Activated CD4-positive, alpha-beta memory T cell treated with anti-CD3 and anti-CD28 coated beads for 36 hours (primary cell): ENCODE data around the gene PGGHG. TPM values are rescaled to one million over a fixed set of nuclear protein-coding genes. Genes with fewer than 3 reads are reported as not detected.

Source experiments
- CTCF ChIA-PET: fragments of 350-600 bp; sonication (Branson Sonifier 250); formaldehyde crosslinking; loops from one replicate; lab custom pipeline; 2021; ENCODE audit warnings: antibody characterized with exemption, inconsistent platforms; lab: Charles Lee
- POLR2A ChIA-PET: fragments of 350-600 bp; sonication (Branson Sonifier 250); formaldehyde crosslinking; loops from one replicate; lab custom pipeline; 2021; ENCODE audit warnings: antibody characterized with exemption; lab: Charles Lee
- DNase-seq: peaks from one replicate; pipeline ENCODE4 v3.0.0-alpha.2; 2020
- H3K27ac Mint-ChIP-seq: one replicate; pipeline ENCODE4 v1.8.0; 2021; ENCODE audit warnings: mixed read lengths
- H3K27me3 Mint-ChIP-seq: one replicate; pipeline ENCODE4 v1.8.0; 2021; ENCODE audit warnings: mixed read lengths
- H3K36me3 Mint-ChIP-seq: one replicate; pipeline ENCODE4 v1.8.0; 2021; ENCODE audit warnings: mixed read lengths
- H3K4me1 Mint-ChIP-seq: one replicate; pipeline ENCODE4 v1.8.0; 2021; ENCODE audit warnings: low read depth, mixed read lengths
- H3K4me3 Mint-ChIP-seq: one replicate; pipeline ENCODE4 v1.8.0; 2021; ENCODE audit warnings: mild to moderate bottlenecking, mixed read lengths
- H3K9me3 Mint-ChIP-seq: one replicate; pipeline ENCODE4 v1.8.0; 2021; ENCODE audit warnings: mixed read lengths
- intact Hi-C: fragments of 100-400 bp; cut with micrococcal nuclease; formaldehyde crosslinking; loops from one replicate; pipeline ENCODE4 v1.15.1; 2023
- total RNA-seq, 2 experiments: library from RNA; stranded (reverse); gene quantifications; one replicate each; pipeline ENCODE4 v1.2.3, GENCODE V29; 2021

Gene PGGHG
- total RNA-seq, 2 experiments from 2014 or later = 74.3 to 75.0 TPM

GRCh38 chr11:295351-296170 is 6.6 kb downstream of the PGGHG start:
- H3K9me3 Mint-ChIP-seq = no peaks in the 10 kb centered on the region
- peaks cover 3% of the 10 kb centered on the region for H3K27me3 Mint-ChIP-seq
- CTCF ChIA-PET = no interaction called here
- H3K27ac Mint-ChIP-seq = no peak overlapping the region
- intact Hi-C loops = no loop called here
- H3K36me3 Mint-ChIP-seq = no peaks in the 10 kb centered on the region
- H3K4me3 Mint-ChIP-seq = no peak overlapping the region
- peaks cover 17% of the 10 kb centered on the region for H3K4me1 Mint-ChIP-seq
- DNase-seq = no peak
- POLR2A ChIA-PET = interaction anchor here (0.6 kb wide), 1 partner anchor 276 kb away, joined by 3 read pairs; no protein-coding TSS in a partner anchor

GRCh38 chr11:296171-297050 is 7.5 kb downstream of the PGGHG start:
- H3K4me1 Mint-ChIP-seq = peaks cover 13% of the 10 kb centered on the region
- intact Hi-C loops = no loop called here
- POLR2A ChIA-PET = no interaction called here
- H3K27ac Mint-ChIP-seq = no peak overlapping the region
- DNase-seq = peak; percentile 9
- H3K4me3 Mint-ChIP-seq = no peak overlapping the region
- no peaks in the 10 kb centered on the region for H3K36me3 Mint-ChIP-seq
- peaks cover 5% of the 10 kb centered on the region for H3K27me3 Mint-ChIP-seq
- no peaks in the 10 kb centered on the region for H3K9me3 Mint-ChIP-seq
- CTCF ChIA-PET = no interaction called here

DNA sequence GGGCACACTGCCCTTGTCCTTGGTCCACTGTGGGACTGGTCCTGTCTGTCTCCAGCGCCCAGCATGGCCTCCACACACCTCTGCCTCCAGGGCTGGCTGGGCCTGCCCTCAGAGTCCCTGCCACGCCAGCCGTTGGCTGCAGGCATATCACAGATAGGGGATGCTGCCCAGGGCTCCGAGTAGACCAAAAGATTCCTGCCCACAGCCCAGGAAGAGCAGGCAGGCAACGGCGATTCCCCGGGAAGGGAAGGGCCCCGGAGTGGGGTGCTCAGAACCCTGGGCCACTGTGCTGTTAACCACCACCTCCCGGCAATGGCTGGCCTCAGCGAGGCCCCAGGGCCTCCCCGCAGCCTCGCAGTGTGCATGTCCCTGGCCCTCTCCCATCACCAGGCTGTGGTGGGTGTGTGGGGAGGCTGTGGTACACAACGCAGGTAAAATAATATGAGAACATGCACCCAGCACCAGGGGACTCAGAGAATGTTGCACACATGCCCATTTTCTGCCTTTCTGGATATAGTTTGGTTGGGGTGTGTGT is 8.2 kb downstream of the PGGHG start:
- Mint-ChIP-seq H3K27me3 (peaks cover 5% of the 10 kb centered on the region), H3K4me1 (peaks cover 11% of the 10 kb centered on the region), H3K4me3 (no peak overlapping the region), H3K36me3 (no peaks in the 10 kb centered on the region), H3K27ac (no peak overlapping the region), H3K9me3 (no peaks in the 10 kb centered on the region)
- POLR2A ChIA-PET = no interaction called here
- intact Hi-C loops = no loop called here
- DNase-seq = no peak
- CTCF ChIA-PET = no interaction called here

DNA sequence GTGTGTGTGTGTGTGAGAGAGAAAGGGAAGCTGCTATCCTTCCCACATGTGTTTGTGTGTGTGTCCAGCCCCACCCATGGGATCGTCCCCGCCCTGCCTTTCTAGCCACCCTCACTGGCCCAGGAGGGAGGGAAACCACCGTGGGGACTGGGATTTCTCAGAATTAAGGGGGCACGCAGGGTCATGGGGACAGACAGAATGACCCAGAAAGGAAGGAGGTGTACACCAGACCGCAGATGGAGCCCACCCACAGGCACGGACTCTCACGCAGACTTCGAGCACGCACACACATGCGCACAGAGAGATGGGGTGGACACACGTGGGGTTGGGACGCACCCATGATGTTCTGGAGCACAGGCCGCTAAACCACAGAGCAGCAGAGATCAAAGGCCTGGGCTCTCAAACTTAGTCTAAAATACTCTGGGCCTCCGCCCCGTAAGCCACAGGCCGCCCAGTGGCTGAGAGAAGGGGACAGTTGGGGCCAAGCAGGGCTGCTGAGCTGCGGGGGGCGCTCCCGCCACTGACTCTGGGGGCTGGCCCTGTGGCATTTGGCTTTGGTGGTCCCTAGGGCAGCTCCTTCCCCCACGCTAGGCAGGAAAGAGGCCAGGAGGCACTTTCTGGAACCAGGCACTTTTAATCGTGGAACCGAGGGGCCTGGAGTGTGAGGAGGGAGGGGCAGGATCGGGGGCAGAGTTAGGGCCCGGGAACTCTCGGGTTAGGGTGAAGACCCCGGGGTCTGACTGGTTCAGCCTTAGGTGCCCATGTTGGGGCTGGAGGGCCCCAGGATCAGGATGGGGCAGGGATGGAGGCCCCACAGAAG is 8.9 kb downstream of the PGGHG start:
- Mint-ChIP-seq H3K36me3 (no peaks in the 10 kb centered on the region), H3K9me3 (no peaks in the 10 kb centered on the region), H3K4me1 (peaks cover 15% of the 10 kb centered on the region), H3K27me3 (peaks cover 5% of the 10 kb centered on the region), H3K27ac (no peak overlapping the region), H3K4me3 (no peak overlapping the region)
- POLR2A ChIA-PET = no interaction called here
- CTCF ChIA-PET = no interaction called here
- DNase-seq = peak; percentile 49
- intact Hi-C loops = no loop called here

DNA sequence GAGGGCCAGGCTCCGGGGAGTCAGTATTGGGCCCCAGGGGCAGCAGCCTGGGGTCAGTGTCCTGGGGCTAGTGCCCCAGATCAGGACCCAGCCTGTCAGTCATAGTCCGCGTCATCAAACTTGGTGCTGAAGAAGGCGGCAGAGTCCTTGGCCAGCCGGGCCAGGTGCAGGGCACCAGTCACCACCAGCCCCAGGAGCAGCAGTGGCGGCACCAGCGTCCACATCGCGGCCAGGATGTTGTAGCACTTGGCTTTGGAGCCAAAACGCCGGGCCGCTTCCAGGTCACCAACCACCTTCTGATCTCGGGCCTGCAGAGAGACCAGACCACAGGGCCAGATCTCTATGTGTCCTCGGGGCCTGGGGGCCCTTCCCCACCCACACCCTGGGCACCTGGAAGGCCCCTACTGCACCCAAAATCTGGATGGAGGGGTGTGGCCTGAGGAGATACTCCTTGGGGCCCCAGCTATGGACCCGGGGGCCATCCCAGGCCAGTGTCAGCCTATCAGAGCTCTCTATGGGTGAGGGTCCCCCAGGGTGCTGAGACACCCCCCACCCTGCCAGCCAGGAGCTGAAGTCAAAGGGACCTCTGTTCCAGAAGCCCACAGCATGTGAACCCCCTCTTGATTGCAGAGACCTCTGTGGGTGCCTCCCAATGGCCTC is 9.6 kb downstream of the PGGHG start:
- Mint-ChIP-seq H3K27ac (no peak overlapping the region), H3K9me3 (no peaks in the 10 kb centered on the region), H3K36me3 (no peaks in the 10 kb centered on the region), H3K4me1 (peaks cover 21% of the 10 kb centered on the region), H3K27me3 (peaks cover 5% of the 10 kb centered on the region), H3K4me3 (no peak overlapping the region)
- POLR2A ChIA-PET = no interaction called here
- CTCF ChIA-PET = no interaction called here
- peak; percentile 12 for DNase-seq
- intact Hi-C loops = no loop called here

DNA sequence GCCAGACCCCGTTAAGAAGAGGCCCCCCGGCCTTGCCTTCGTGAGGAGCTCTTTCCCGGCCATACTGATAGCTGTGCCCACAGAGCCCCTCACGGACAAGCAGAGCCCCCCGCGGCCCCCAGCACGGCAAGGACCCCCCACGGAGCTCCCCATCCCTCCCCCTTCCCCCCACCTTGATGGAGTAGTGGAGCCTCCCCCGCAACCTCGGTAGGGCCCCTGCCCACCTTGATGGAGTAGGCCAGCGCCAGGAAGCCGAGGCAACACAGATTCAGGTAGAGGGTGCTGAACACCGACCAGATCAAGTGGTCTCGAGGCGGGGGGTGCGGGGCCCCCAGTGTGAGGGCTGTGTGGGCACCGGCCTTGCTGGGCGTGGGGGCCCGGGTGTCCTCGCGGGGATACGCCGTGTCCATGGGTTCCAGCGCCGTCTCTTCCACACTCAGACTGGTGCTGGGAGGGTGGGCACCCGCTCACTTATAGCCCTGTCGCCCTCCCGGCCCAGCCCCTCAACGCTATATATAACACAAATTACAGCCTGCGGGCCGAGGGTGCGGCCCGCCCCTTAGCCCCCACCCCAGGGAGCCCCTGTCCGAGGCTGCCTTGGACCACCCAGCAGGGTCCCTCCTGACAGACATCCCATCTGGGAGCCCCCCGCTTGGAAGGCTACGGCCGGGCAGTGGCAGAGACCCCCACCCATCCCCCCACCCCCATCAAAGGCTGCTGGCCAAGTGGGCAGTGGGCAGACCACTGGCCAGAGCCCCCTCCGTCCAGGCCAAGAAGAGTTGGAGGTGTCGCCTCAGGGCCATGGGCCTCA is 10.4 kb downstream of the PGGHG start, which contains the start of gene IFITM5:
TSS of gene IFITM5 (minus strand) at position 446 of the 811 bp plus-strand sequence. CDS start at position 410, 36 bp downstream.
- peaks cover 22% of the 10 kb centered on the region for H3K4me1 Mint-ChIP-seq
- CTCF ChIA-PET = no interaction called here
- H3K36me3 Mint-ChIP-seq = no peaks in the 10 kb centered on the region
- no peak within 1 kb of the TSS for H3K27ac Mint-ChIP-seq
- peaks cover 5% of the 10 kb centered on the region for H3K27me3 Mint-ChIP-seq
- POLR2A ChIA-PET = no interaction called here
- no peaks in the 10 kb centered on the region for H3K9me3 Mint-ChIP-seq
- DNase-seq = no peak
- intact Hi-C loops = no loop called here
- H3K4me3 Mint-ChIP-seq = no peak within 1 kb of the TSS

- CTCF ChIA-PET = interaction anchor here (1.3 to 1.4 kb wide), 2 partner anchors 50 to 63 kb away, joined by 3 to 4 read pairs; partner anchors contain the start of gene PSMD13
- peak; percentile 43 for DNase-seq
- no peak overlapping the region for H3K4me3 Mint-ChIP-seq
- intact Hi-C loops = no loop called here
- H3K27me3 Mint-ChIP-seq = peaks cover 5% of the 10 kb centered on the region
- POLR2A ChIA-PET = no interaction called here
- H3K4me1 Mint-ChIP-seq = peaks cover 24% of the 10 kb centered on the region
- no peaks in the 10 kb centered on the region for H3K36me3 Mint-ChIP-seq
- H3K27ac Mint-ChIP-seq = no peak overlapping the region
- H3K9me3 Mint-ChIP-seq = no peaks in the 10 kb centered on the region
These were observed 11.2 kb downstream of the PGGHG start for GRCh38 chr11:299951-300735.

DNA sequence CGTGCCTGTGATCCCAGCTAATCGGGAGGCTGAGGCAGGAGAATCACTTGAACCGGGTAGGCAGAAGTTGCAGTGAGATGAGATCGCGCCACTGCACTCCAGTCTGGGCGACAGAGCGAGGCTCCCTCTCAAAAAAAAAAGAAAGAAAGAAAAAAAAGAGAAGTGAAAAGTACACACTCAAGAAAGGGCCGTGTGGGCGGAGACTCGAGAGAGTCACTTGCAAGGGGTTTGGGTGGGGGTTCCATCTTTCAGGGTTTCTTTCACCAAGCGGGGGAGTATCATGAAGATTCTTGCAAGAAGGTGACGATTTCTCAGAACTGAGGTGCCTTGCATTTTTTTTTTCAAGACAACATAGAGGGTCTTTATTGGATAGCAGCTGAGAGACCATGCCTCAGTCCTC is 14.4 kb downstream of the PGGHG start:
- Mint-ChIP-seq H3K27ac (no peak overlapping the region), H3K9me3 (no peaks in the 10 kb centered on the region), H3K4me3 (no peak overlapping the region), H3K27me3 (peaks cover 5% of the 10 kb centered on the region), H3K4me1 (peaks cover 35% of the 10 kb centered on the region), H3K36me3 (peaks cover 4% of the 10 kb centered on the region)
- intact Hi-C loops = no loop called here
- ChIA-PET POLR2A (no interaction called here), CTCF (no interaction called here)
- DNase-seq = no peak

- POLR2A ChIA-PET = no interaction called here
- DNase-seq = no peak
- CTCF ChIA-PET = interaction anchor here (0.6 to 4.0 kb wide), 12 partner anchors 13 to 152 kb away, joined by 3 to 46 read pairs (median 11); partner anchors contain the start of genes BET1L, PSMD13, RIC8A and SIRT3
- H3K36me3 Mint-ChIP-seq = peaks cover 11% of the 10 kb centered on the region
- H3K4me3 Mint-ChIP-seq = no peak overlapping the region
- no peak overlapping the region for H3K27ac Mint-ChIP-seq
- H3K4me1 Mint-ChIP-seq = peaks cover 36% of the 10 kb centered on the region
- H3K9me3 Mint-ChIP-seq = no peaks in the 10 kb centered on the region
- H3K27me3 Mint-ChIP-seq = peaks cover 5% of the 10 kb centered on the region
- intact Hi-C loops = loop anchor here (2.0 kb wide), 1 partner anchor 53 kb away; no protein-coding TSS in a partner anchor
These were observed 15.2 kb downstream of the PGGHG start for GRCh38 chr11:304061-304506.
